Brain microvascular endothelial cell (primary cell): ENCODE results near the gene TCF4.

Experiments used
- DNase-seq: peaks from one replicate; pipeline ENCODE4 v3.0.0-alpha.2; 2020
- H3K27ac ChIP-seq: fragments of 250-450 bp; sonication (Bioruptor Pico); 2 replicates; pipeline ENCODE4 v1.5.1; 2020; ENCODE audit warnings: mild to moderate bottlenecking, moderate library complexity
- H3K27me3 ChIP-seq: fragments of 250-450 bp; sonication (Bioruptor Pico); replicated peaks from 2 replicates; pipeline ENCODE4 v1.5.1; 2020; ENCODE audit warnings: mild to moderate bottlenecking
- H3K36me3 ChIP-seq: fragments of 250-450 bp; sonication (Bioruptor Pico); replicated peaks from 2 replicates; pipeline ENCODE4 v1.5.1; 2020; ENCODE audit warnings: mild to moderate bottlenecking
- H3K4me3 ChIP-seq: 2 replicates; pipeline ENCODE4 v1.5.1; 2011; ENCODE audit warnings: low read depth, mild to moderate bottlenecking, control low read depth, low read length, moderate library complexity
- in situ Hi-C: cut with HindIII; loops from 2 replicates; pipeline ENCODE4 v1.10.0; 2017; ENCODE audit warnings: low sequenced_read_pairs, low pct_ligation_motif_present
- TF ChIP-seq, protein P1 (sequence below): IDR thresholded peaks from 2 replicates; pipeline ENCODE4 v1.5.1; 2011; ENCODE audit warnings: low read depth, mild to moderate bottlenecking, moderate library complexity, low read length, control low read depth, inconsistent platforms; ENCODE audit errors: missing control alignments

TCF4 gene

DNA sequence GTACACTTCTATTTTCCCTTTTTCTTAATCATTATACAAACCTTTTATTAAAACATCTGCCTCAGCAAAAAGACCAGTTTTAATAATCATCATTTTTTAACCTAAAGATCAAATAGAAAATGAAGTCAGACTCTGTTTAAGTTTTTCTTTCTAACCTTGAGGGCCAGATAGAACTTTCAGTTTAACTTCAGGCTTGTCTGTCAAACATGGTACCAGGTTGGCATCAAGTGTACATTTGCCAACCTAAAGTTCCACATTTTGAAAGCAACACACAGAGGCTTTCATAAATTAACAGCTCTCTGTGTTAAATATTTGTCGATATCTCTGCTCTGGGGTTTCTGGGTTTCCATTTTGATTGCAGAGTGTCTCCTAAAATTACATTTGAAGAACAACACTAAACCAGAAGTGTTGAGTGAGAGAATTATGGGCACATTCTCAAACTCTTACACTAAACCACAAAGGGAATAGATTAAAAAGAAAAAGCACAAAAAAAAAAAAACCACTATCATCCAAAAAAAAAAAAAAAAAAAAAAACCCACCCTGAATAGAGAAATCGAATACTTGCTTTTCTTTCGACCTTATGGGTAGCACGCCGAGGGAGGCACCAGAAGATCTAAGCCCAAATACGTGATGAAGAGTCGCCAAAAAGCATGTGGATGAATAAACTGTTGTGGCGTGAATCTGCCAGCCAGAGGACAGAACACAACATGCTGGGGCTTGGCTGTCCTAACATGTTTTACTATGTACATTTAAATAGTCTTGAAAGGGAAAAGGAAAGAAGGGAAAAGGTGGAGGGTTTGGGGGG is 166.2 kb downstream of the TCF4 start:
- in situ Hi-C loops, result no loop called here
- no peak overlapping the region for H3K4me3 ChIP-seq

DNA sequence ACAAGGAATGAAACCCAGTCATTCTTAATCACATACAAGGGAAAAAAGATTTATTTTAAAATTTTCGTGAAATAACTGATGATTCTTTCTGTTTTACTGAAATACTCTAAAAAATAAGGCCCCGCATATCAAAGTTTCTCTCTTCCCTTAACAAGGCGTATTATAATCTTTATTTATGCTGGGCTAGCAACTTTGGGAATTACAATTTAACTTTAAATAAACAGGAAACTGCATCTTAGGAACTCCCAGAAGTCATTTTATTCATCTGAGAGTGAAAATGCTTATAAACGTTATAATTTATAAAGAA is 166.7 kb downstream of the TCF4 start:
- TF ChIP-seq, protein P1, sequence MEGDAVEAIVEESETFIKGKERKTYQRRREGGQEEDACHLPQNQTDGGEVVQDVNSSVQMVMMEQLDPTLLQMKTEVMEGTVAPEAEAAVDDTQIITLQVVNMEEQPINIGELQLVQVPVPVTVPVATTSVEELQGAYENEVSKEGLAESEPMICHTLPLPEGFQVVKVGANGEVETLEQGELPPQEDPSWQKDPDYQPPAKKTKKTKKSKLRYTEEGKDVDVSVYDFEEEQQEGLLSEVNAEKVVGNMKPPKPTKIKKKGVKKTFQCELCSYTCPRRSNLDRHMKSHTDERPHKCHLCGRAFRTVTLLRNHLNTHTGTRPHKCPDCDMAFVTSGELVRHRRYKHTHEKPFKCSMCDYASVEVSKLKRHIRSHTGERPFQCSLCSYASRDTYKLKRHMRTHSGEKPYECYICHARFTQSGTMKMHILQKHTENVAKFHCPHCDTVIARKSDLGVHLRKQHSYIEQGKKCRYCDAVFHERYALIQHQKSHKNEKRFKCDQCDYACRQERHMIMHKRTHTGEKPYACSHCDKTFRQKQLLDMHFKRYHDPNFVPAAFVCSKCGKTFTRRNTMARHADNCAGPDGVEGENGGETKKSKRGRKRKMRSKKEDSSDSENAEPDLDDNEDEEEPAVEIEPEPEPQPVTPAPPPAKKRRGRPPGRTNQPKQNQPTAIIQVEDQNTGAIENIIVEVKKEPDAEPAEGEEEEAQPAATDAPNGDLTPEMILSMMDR, result no peak
- Histone ChIP-seq H3K4me3 (no peak overlapping the region), H3K36me3 (no peaks in the 10 kb centered on the region), H3K27ac (no peak overlapping the region), H3K27me3 (no peaks in the 10 kb centered on the region)
- no peak for DNase-seq
- in situ Hi-C loops, result no loop called here

More for the DNA sequence above, 166.2 kb downstream of the TCF4 start:
- Histone ChIP-seq H3K27ac (no peak overlapping the region), H3K27me3 (no peaks in the 10 kb centered on the region), H3K36me3 (no peaks in the 10 kb centered on the region)
- no peak for DNase-seq
- TF ChIP-seq, protein P1, result no peak

- Histone ChIP-seq H3K4me3 (no peak overlapping the region), H3K27me3 (no peaks in the 10 kb centered on the region), H3K36me3 (no peaks in the 10 kb centered on the region), H3K27ac (no peak overlapping the region)
- in situ Hi-C loops, result no loop called here
- DNase-seq, result no peak
- TF ChIP-seq, protein P1, result no peak
Measured at GRCh38 chr18:55420665-55421307, 167.2 kb downstream of the TCF4 start.

DNA sequence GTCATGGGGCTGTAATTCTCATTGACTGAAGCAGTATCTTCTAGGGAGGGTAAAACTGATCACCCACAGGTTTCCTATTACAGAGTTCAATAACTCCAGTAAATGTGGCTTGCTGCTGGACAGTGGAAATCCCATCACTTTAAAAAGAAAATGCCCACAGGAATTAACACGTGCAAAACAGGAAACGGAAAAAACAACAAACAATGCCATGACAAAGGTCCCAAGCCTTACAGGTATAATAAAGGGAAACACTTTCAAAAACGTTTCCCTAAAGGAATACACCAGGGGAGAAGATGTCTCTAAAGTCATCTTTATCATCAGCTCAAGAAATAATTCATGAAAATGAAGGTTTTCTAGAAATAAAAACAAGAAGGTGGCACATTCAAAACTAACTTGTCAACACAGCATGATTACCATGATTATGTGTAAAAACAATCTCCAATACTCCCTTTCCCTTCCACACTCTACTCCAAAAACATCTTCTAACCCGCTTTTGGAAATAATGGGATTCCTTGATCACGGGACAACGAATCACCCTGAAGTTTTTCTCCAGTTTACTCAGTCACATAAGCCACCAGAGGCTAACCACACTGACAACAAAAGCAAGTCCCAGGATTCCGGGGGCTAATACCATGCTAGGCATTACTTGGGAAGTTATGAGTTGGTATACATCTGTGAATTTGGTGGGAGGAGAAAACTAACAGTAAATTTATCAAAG is 167.9 kb downstream of the TCF4 start:
- H3K36me3 ChIP-seq, result no peaks in the 10 kb centered on the region
- DNase-seq, result no peak
- in situ Hi-C loops, result no loop called here
- H3K27me3 ChIP-seq, result no peaks in the 10 kb centered on the region
- H3K27ac ChIP-seq, result no peak overlapping the region
- TF ChIP-seq, protein P1, result no peak
- no peak overlapping the region for H3K4me3 ChIP-seq

GRCh38 chr18:55419132-55419946 is 168.7 kb downstream of the TCF4 start:
- TF ChIP-seq, protein P1, result no peak
- DNase-seq, result no peak
- no peak overlapping the region for H3K27ac ChIP-seq
- in situ Hi-C loops, result no loop called here
- no peak overlapping the region for H3K4me3 ChIP-seq
- no peaks in the 10 kb centered on the region for H3K27me3 ChIP-seq
- no peaks in the 10 kb centered on the region for H3K36me3 ChIP-seq
